ENCODE data around the gene HLA-DQA2.
"Not testable (repeated sequence)": the region's sequence is repeated elsewhere in the genome, so short reads cannot be mapped to it uniquely, and the experiment has no call there.

HLA-DQA2 gene

DNA sequence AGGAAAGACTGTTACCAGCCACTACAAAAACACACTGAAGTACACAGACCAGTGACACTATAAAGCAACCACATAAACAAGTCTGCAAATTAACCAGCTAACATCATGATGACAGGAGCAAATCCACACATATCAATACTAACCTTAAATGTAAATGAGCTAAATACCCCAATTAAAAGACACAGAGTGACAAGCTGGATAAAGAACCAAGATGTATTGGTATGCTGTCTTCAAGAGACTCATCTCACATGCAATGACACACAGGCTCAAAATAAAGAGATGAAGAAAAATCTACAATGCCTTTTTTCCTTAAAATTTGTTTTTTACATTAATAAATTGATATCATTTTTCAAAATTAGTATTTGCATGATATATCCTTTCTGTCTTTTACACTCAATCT lies 41.7 kb downstream of the HLA-DQA2 start:
- not testable (repeated sequence) for DNase-seq

GRCh38 chr6:32785781-32786533 lies 44.8 kb downstream of the HLA-DQA2 start:
- DNase-seq = peak; percentile 95

- DNase-seq = no peak
Observed at GRCh38 chr6:32790306-32790705, 49.1 kb downstream of the HLA-DQA2 start.

DNA sequence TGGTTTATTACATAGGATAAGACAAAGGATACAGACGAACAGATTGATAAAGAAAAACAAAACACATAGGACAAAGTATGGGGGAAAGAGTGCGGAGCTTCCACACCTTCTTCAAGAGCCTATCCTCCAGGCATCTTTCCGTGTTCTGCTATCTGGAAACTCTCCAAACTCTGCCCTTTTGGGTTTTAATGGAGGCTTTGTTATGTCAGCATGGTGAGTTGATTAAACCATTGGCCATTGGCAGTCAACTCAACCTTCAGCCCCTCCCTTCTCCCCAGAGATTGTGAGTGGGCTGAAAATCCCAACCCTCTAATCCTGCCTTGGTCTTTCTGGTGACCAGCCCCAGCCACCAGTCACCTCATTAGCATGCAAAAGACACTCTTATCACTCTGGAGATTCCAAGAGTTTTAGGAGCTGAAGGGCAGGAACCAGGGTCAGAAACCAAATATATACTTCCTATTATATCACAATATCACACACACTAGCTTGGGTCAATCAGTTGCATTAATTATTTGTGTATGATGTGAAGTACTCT lies 51.8 kb downstream of the HLA-DQA2 start:
- no peak for DNase-seq

GRCh38 chr6:32794510-32794909 lies 53.3 kb downstream of the HLA-DQA2 start:
- no peak for DNase-seq
